RWPE1 (cell line): ENCODE measurements around the gene MFSD2B.

Source experiments
- CTCF ChIA-PET: fragments of 350-600 bp; sonication (Branson Sonifier 250); formaldehyde crosslinking; extraction: SDS; loops from one replicate; lab custom pipeline; 2021; lab: Yijun Ruan, JAX
- POLR2A ChIA-PET: fragments of 400-600 bp; formaldehyde crosslinking; extraction: SDS; loops from one replicate; lab custom pipeline; 2020; ENCODE audit warnings: antibody characterized with exemption; ENCODE audit not compliant: low non-redundant PET; lab: Yijun Ruan, JAX
- DNase-seq: peaks from one replicate; pipeline ENCODE4 v3.0.0; 2012; ENCODE audit warnings: low spot score
- H3K27ac ChIP-seq: fragments of 450-650 bp; 2 replicates; pipeline ENCODE4 v1.5.1; 2017
- CTCF ChIP-seq: fragments of 450-650 bp; conservative IDR thresholded peaks from 2 replicates; pipeline ENCODE4 v1.5.1; 2017; ENCODE audit warnings: low read depth, mild to moderate bottlenecking

MFSD2B gene

GRCh38 chr2:24009680-24010476 lies at the start of gene MFSD2B:
TSS of gene MFSD2B (plus strand) at chr2:24010085. CDS start at chr2:24010097, 12 bp downstream.
- ChIA-PET CTCF (interaction anchor here (0.7 to 1.4 kb wide), 2 partner anchors 75 to 83 kb away, joined by 3 read pairs; partner anchors contain the start of genes ATAD2B and TP53I3), POLR2A (no interaction called here)
- DNase-seq: no peak
- TF ChIP-seq CTCF: no peak
- no peak within 1 kb of the TSS for H3K27ac ChIP-seq

- TF ChIP-seq CTCF: no peak
- ChIA-PET CTCF (interaction anchor here (0.6 kb wide), 1 partner anchor 62 kb away, joined by 3 read pairs; no protein-coding TSS in a partner anchor), POLR2A (no interaction called here)
- no peak for DNase-seq
- H3K27ac ChIP-seq: no peak overlapping the region
These were observed 42.0 kb upstream of the MFSD2B start for GRCh38 chr2:23967846-23968245.

- ChIA-PET POLR2A (no interaction called here), CTCF (no interaction called here)
- H3K27ac ChIP-seq: no peak overlapping the region
- no peak for TF ChIP-seq CTCF
- no peak for DNase-seq
These were observed 33.0 kb upstream of the MFSD2B start for GRCh38 chr2:23976883-23977282.

- ChIA-PET POLR2A (no interaction called here), CTCF (no interaction called here)
- peak; percentile 36 for DNase-seq
- H3K27ac ChIP-seq: no peak overlapping the region
- peak; percentile 54 for TF ChIP-seq CTCF
These were observed 21.5 kb upstream of the MFSD2B start for GRCh38 chr2:23988371-23988770.

- no peak overlapping the region for H3K27ac ChIP-seq
- CTCF ChIA-PET: no interaction called here
These were observed 17.0 kb upstream of the MFSD2B start for GRCh38 chr2:23992931-23993330.

GRCh38 chr2:23993736-23994269 lies 16.1 kb upstream of the MFSD2B start:
- ChIA-PET CTCF (no interaction called here), POLR2A (no interaction called here)
- no peak overlapping the region for H3K27ac ChIP-seq
- no peak for DNase-seq
- TF ChIP-seq CTCF: no peak

More at GRCh38 chr2:23992931-23993330, 17.0 kb upstream of the MFSD2B start:
- TF ChIP-seq CTCF: no peak
- POLR2A ChIA-PET: no interaction called here
- DNase-seq: no peak
